Fibroblast of villous mesenchyme (primary cell): ENCODE measurements around the gene DCT. TPM values are rescaled to one million over a fixed set of nuclear protein-coding genes. Genes with fewer than 3 reads are reported as not detected.
A peak's percentile ranks its signal among the peaks of the same experiment; 100 is the strongest.

ENCODE experiments used
- DNase-seq: peaks from one replicate; pipeline ENCODE4 v3.0.0-alpha.2; 2010; ENCODE audit warnings: low read depth
- H3K4me3 ChIP-seq: 2 replicates; pipeline ENCODE4 v1.5.1; 2011; ENCODE audit warnings: low read depth, mild to moderate bottlenecking, low read length
- total RNA-seq: library from RNA; depleted of rRNA; stranded (reverse); fragments of >200 nt; gene quantifications from 2 replicates; pipeline ENCODE4 v1.2.3, GENCODE V29; 2012
- TF ChIP-seq, protein P1 (sequence below): IDR thresholded peaks from 2 replicates; pipeline ENCODE4 v1.5.1; 2012; ENCODE audit warnings: low read depth, mild to moderate bottlenecking, low read length; ENCODE audit not compliant: insufficient read depth

The DCT gene
- total RNA-seq, 1 donor, result not detected

DNA sequence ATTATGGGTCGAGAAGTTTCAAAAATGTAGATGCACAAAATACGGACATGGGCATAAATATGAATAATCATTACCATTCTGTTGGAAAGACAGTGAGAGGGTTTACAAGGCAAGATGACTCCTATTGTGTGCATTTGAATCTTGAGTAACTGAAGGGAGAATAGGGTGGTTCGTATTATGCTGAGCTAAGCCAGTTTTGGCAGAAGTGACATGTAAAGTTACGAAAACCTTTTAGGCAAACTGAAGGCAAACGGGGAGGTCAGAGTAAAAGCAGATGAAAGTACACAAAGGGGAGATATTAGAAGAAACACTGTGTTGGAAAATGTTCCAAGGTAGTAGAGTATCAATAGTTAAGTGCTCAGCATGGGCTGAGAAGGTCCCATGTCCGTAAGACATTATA lies 16.8 kb downstream of the DCT start:
- no peak overlapping the region for H3K4me3 ChIP-seq
- DNase-seq, result no peak
- TF ChIP-seq, protein P1, sequence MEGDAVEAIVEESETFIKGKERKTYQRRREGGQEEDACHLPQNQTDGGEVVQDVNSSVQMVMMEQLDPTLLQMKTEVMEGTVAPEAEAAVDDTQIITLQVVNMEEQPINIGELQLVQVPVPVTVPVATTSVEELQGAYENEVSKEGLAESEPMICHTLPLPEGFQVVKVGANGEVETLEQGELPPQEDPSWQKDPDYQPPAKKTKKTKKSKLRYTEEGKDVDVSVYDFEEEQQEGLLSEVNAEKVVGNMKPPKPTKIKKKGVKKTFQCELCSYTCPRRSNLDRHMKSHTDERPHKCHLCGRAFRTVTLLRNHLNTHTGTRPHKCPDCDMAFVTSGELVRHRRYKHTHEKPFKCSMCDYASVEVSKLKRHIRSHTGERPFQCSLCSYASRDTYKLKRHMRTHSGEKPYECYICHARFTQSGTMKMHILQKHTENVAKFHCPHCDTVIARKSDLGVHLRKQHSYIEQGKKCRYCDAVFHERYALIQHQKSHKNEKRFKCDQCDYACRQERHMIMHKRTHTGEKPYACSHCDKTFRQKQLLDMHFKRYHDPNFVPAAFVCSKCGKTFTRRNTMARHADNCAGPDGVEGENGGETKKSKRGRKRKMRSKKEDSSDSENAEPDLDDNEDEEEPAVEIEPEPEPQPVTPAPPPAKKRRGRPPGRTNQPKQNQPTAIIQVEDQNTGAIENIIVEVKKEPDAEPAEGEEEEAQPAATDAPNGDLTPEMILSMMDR, result no peak

DNA sequence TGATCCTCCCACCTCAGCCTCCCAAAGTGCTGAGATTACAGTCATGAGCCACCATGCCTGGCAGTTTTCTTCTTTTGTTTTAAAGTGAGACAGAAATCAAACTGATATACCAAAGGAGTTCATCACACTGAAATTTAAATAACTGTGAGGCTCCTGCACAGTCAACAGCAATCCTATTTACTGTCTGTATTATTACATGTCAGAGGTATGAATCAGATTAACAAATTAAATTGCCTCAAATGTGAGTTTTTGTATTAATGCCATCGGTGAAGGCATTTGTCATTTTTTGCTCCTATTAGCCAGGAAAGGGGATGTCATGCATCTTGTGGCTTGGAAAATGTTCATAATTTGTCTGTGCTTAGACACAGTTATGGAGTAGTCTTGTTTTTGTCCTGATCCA lies 20.4 kb downstream of the DCT start:
- DNase-seq, result no peak
- no peak overlapping the region for H3K4me3 ChIP-seq
- TF ChIP-seq, protein P1, result no peak

DNA sequence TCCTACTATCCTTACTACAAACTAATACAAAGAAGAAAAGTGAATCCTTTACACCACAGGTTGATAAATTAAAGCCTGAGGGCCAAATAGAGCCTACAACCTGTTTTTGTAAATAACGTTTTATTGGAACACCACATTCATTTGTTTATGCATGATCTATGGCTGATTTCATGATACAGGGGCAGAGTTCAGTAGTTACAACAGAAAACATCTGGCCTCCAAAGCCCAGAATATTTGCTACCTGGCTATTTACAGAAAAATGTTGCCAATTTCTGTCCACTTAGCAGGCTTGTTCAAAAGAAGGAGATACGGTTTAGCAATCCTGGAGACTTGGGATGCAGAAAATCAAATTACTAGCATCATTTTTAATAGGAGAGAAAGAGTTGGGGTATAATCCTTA lies 24.1 kb downstream of the DCT start:
- no peak for DNase-seq
- H3K4me3 ChIP-seq, result no peak overlapping the region
- TF ChIP-seq, protein P1, result no peak

DNA sequence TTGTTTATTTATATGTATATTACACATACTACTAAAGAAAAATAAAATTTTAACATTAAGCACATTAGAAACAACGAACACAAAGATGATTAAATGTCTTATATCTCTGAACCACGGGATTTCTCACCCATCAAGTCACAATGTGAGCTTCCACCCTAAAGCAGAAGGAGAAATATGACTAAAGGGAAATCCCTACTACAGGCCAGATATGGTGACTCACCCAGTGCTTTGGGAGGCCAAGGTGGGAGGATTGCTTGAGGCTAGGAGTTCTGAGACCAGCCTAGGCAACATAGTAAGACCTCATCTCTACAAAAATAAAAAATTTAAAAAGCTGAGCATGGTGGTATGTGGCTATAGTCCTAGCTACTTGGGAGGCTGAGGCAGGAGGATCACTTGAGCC lies 24.6 kb downstream of the DCT start:
- DNase-seq, result no peak
- H3K4me3 ChIP-seq, result no peak overlapping the region
- TF ChIP-seq, protein P1, result no peak

DNA sequence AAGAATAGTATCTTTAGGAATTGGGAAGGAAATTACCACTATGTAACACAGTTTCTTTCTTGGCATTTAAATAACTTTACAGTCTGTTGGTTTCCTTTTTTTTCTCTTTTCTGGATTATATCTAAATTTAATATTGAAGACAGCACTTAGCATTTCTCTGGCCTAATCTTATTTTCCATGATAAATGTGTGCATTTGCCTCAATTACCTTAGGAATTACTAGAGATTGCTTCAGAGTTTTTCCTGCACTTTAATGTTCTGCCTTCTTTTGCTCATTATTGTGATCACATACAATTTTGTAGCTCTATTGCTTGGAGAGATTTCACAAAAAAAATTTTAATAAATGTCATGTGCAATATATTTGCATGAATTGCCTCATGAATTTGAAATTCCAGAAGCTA lies 25.1 kb downstream of the DCT start:
- H3K4me3 ChIP-seq, result no peak overlapping the region
- no peak for DNase-seq
- TF ChIP-seq, protein P1, result no peak

DNA sequence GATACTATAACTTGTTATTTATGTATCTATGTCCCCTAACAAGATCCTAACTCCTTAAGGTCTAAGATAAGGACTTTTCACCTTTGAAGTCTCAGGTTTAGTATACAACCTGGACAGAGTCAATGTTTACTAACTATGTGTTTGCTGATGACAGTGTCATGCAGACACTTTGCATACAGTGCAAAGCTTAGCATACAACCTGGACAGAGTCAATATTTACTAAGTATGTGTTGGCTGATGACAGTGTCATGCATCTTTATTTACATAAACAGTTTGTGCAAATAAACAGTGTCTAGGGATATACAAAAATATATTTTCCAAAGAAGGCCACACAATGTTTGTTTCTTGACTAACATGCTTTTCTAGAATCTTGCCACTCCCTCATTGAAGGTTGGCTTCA lies 34.7 kb downstream of the DCT start:
- TF ChIP-seq, protein P1, result no peak
- no peak for DNase-seq
- no peak overlapping the region for H3K4me3 ChIP-seq

DNA sequence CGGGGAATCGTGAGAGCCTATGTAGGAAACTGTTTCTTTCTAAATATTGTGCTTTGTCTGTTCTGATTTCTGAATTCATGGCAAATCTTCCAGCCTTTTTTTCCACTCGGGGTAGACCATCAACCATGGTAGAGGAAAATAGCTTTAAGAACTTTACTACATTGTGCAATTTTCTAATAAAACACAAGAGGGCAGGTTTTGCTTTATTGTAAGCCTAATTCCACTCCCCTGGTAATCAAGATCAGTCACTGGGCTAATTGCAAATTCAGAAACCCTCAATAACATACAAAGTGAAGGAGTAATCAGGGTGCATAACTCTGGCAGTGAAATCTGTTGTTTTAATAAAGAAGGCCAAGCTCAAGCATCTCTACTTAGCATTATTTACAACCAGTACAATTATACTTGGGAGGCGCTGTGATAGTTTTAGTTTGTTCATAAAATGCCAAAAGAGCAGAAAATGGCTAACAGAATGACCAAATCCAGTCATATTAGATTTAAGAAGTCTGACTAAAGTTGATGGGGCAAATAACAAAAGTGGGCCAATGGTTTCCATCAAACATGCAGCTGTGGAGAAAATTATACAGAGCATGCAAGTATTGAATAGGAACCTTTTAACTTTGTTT lies 43.8 kb downstream of the DCT start:
- TF ChIP-seq, protein P1, result peak; percentile 58
- DNase-seq, result peak; percentile 63
- H3K4me3 ChIP-seq, result no peak overlapping the region
